Keratinocyte (primary cell): ENCODE data around the gene EYS. TPM values are rescaled to one million over a fixed set of nuclear protein-coding genes. Genes with fewer than 3 reads are reported as not detected.

Source experiments
- DNase-seq: peaks from one replicate; pipeline ENCODE4 v3.0.0-alpha.2; 2011; ENCODE audit warnings: low read depth, missing footprints, low spot score
- FAIRE-seq: peaks from 2 replicates; lab custom pipeline; 2011; peaks lifted over from hg19 to GRCh38; lab: Jason Lieb, UNC
- H2AFZ ChIP-seq: 2 replicates; pipeline ENCODE4 v1.6.0; 2012; ENCODE audit warnings: low read length, control low read depth, inconsistent platforms; ENCODE audit not compliant: control insufficient read depth
- H3K27ac ChIP-seq: 2 replicates; pipeline ENCODE4 v1.5.1; 2011; ENCODE audit warnings: low read length; ENCODE audit not compliant: control insufficient read depth, insufficient read depth
- H3K27me3 ChIP-seq: 3 replicates; pipeline ENCODE4 v1.6.0; 2011; ENCODE audit warnings: low read length; ENCODE audit not compliant: control insufficient read depth, insufficient read depth; ENCODE audit errors: extremely low read depth
- H3K36me3 ChIP-seq, 2 experiments: 2 replicates in 1 of 2; 3 replicates in 1 of 2; pipeline ENCODE4 v1.5.1; 2011; ENCODE audit warnings: low read length in 2 of 2, mild to moderate bottlenecking in 1 of 2; ENCODE audit not compliant: control insufficient read depth in 2 of 2, insufficient read depth in 2 of 2; ENCODE audit errors: extremely low read depth in 1 of 2
- H3K4me1 ChIP-seq: 3 replicates; pipeline ENCODE4 v1.5.1; 2011; ENCODE audit warnings: low read length; ENCODE audit not compliant: control insufficient read depth, insufficient read depth; ENCODE audit errors: extremely low read depth
- H3K4me2 ChIP-seq: 3 replicates; pipeline ENCODE4 v1.6.0; 2011; ENCODE audit warnings: low read depth, low read length; ENCODE audit not compliant: control insufficient read depth, insufficient read depth; ENCODE audit errors: extremely low read depth
- H3K4me3 ChIP-seq, 3 experiments: fragments of 200-600 bp in 1 of 3; sonication (generic) in 1 of 3; 2 replicates in 2 of 3; 3 replicates in 1 of 3; pipeline ENCODE4 v1.5.1; 2011 to 2016; ENCODE audit warnings: low read length in 3 of 3, mild to moderate bottlenecking in 3 of 3, control low read depth in 2 of 3, inconsistent platforms in 1 of 3, low read depth in 1 of 3, mixed read lengths in 1 of 3, mixed run types in 1 of 3, moderate library complexity in 1 of 3; ENCODE audit not compliant: control insufficient read depth in 2 of 3, insufficient read depth in 2 of 3; ENCODE audit errors: extremely low read depth in 1 of 3
- H3K79me2 ChIP-seq: 2 replicates; pipeline ENCODE4 v1.6.0; 2012; ENCODE audit warnings: low read length; ENCODE audit not compliant: control insufficient read depth, insufficient read depth
- H3K9ac ChIP-seq: 3 replicates; pipeline ENCODE4 v1.6.0; 2011; ENCODE audit warnings: low read length; ENCODE audit not compliant: control insufficient read depth, insufficient read depth; ENCODE audit errors: extremely low read depth
- H3K9me1 ChIP-seq: 3 replicates; pipeline ENCODE4 v1.6.0; 2011; ENCODE audit warnings: low read length; ENCODE audit not compliant: control insufficient read depth, insufficient read depth; ENCODE audit errors: extremely low read depth
- H3K9me3 ChIP-seq: 2 replicates; pipeline ENCODE4 v1.5.1; 2012; ENCODE audit warnings: low read depth, low read length; ENCODE audit not compliant: control insufficient read depth
- H4K20me1 ChIP-seq: 3 replicates; pipeline ENCODE4 v1.6.0; 2011; ENCODE audit warnings: low read length; ENCODE audit not compliant: control insufficient read depth, insufficient read depth; ENCODE audit errors: extremely low read depth
- EZH2 ChIP-seq: IDR thresholded peaks from one replicate; pipeline ENCODE4 v1.6.1; 2012; ENCODE audit warnings: inconsistent platforms, mild to moderate bottlenecking, low read length, moderate library complexity
- dilution Hi-C: fragments of 300-500 bp; cut with MboI; formaldehyde crosslinking; loops from one replicate; pipeline ENCODE4 v1.7.0; 2020; ENCODE audit warnings: low sequenced_read_pairs; ENCODE audit not compliant: extremely low pct_ligation_motif_present
- polyA plus RNA-seq, 5 experiments: library from polyadenylated mRNA; depleted of rRNA in 3 of 5; stranded (reverse) in 3 of 5; stranded (forward) in 1 of 5; unstranded in 1 of 5; fragments of >200 nt; gene quantifications; 1 replicate in 1 of 5; 2 replicates in 3 of 5; 3 replicates in 1 of 5; pipeline versions ENCODE4 v1.2.1 to v1.2.3, GENCODE V29; 2011 to 2012; ENCODE audit warnings: missing spikeins in 2 of 5, low read depth in 1 of 5, low replicate concordance in 1 of 5
- TF ChIP-seq, protein P1 (sequence below), 3 experiments: IDR thresholded peaks in 1 of 3; conservative IDR thresholded peaks in 1 of 3; optimal IDR thresholded peaks in 1 of 3; 2 replicates in 2 of 3; 3 replicates in 1 of 3; pipeline versions ENCODE3 to v1.5.1; 2011; ENCODE audit warnings: low read length in 3 of 3, mild to moderate bottlenecking in 3 of 3, moderate library complexity in 2 of 3, control low read depth in 1 of 3, inconsistent platforms in 1 of 3; ENCODE audit not compliant: insufficient read depth in 2 of 3; ENCODE audit errors: extremely low read depth in 1 of 3

EYS gene
- polyA plus RNA-seq, 1 donor (not counting 4 experiments of a cell fraction or from before 2014, with no cell fraction given) = 0.34 TPM

DNA sequence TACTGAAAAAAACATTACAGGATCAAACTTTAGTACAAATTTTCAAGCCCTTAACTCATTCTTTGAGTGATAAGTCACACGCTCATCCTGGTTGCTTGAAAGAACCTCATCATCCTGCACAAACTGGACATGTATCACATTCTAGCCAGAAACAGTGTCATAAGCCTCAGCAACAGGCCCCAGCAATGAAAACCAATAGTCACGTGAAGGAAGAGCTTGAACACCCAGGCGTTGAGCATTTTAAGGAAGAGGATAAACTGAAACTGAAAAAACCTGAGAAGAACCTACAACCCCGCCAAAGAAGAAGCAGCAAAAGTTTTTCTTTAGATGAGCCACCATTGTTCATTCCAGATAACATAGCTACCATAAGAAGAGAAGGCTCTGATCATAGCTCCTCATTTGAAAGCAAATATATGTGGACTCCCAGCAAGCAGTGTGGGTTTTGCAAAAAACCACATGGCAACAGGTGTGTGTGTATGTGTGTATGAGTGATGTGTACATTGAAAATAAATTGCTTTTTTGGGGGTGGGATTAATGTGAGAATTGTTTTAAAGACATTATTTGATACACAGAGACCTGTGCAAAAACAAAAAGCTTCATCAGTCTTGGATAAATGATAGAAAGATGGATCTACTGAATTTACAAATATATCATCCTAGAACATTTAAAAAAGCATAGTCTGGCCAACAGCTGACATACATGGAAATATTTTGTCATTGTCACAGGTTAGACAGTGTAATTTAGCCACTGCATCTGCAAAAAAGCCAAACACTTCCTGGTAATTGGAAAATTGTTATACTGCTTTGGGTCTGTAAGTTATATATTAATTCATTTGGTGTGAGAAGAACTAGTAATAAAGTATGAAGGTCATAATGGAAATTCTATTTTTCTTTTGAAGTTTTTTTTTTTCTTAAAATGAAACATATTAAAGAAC lies 2021.3 kb downstream of the EYS start:
- Histone ChIP-seq H2AFZ (no peak overlapping the region), H3K27me3 (no peaks in the 10 kb centered on the region), H3K9me1 (no peaks in the 10 kb centered on the region), H3K4me2 (no peak overlapping the region), H3K9ac (no peak overlapping the region), H3K27ac (no peak overlapping the region), H4K20me1 (no peaks in the 10 kb centered on the region), H3K9me3 (no peaks in the 10 kb centered on the region), H3K36me3 (peaks cover 0 to 3% of the 10 kb centered on the region in 2 experiments), H3K4me3 (no peak overlapping the region), H3K4me1 (no peaks in the 10 kb centered on the region), H3K79me2 (peaks cover 9% of the 10 kb centered on the region)
- TF ChIP-seq EZH2 = no peak
- TF ChIP-seq, protein P1, sequence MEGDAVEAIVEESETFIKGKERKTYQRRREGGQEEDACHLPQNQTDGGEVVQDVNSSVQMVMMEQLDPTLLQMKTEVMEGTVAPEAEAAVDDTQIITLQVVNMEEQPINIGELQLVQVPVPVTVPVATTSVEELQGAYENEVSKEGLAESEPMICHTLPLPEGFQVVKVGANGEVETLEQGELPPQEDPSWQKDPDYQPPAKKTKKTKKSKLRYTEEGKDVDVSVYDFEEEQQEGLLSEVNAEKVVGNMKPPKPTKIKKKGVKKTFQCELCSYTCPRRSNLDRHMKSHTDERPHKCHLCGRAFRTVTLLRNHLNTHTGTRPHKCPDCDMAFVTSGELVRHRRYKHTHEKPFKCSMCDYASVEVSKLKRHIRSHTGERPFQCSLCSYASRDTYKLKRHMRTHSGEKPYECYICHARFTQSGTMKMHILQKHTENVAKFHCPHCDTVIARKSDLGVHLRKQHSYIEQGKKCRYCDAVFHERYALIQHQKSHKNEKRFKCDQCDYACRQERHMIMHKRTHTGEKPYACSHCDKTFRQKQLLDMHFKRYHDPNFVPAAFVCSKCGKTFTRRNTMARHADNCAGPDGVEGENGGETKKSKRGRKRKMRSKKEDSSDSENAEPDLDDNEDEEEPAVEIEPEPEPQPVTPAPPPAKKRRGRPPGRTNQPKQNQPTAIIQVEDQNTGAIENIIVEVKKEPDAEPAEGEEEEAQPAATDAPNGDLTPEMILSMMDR (optimal IDR thresholded peaks at IDR 0.05 in 1 of 3, IDR thresholded peaks at IDR 0.05 in 1 of 3, conservative IDR thresholded peaks at IDR 0.05 in 1 of 3; ENCODE audit: extremely low read depth in 1 of 3, insufficient read depth in 2 of 3, low read length in 3 of 3) = no peak
- DNase-seq = no peak
- dilution Hi-C loops = no loop called here
- no peak for FAIRE-seq

DNA sequence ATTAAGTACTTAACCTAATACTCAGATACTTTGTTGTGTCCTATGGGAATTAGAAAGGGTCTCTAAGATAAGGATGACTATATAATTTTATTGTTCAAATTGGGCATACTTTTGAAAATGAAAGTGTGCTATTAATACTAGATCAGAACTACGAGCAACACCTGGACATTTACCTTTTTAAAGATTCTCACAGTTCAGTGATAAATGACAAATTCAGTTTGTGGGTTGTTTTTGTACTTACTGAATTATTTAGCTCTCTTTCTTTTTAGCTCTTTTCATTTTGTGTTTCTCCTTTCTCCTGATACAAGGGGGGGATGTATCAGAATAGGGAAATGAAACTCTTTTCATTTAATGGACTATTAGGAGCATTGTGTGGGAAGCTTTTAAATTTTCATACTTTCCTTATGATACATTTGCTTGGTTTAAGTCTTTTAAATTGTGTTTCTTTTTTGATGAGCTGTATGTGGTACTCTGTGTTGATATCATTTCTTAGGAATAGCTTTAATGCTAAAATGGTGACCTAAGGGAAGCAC lies 2023.9 kb downstream of the EYS start:
- no peak for DNase-seq
- TF ChIP-seq, protein P1 (optimal IDR thresholded peaks at IDR 0.05 in 1 of 3, IDR thresholded peaks at IDR 0.05 in 1 of 3, conservative IDR thresholded peaks at IDR 0.05 in 1 of 3; ENCODE audit: extremely low read depth in 1 of 3, insufficient read depth in 2 of 3, low read length in 3 of 3) = no peak
- TF ChIP-seq EZH2 = no peak

More for the DNA sequence above, 2023.9 kb downstream of the EYS start:
- no peak overlapping the region for H3K4me3 ChIP-seq
- peaks cover 0 to 3% of the 10 kb centered on the region in 2 experiments for H3K36me3 ChIP-seq
- no peak overlapping the region for H3K27ac ChIP-seq
- no peaks in the 10 kb centered on the region for H3K27me3 ChIP-seq
- dilution Hi-C loops = no loop called here
- no peaks in the 10 kb centered on the region for H4K20me1 ChIP-seq
- H2AFZ ChIP-seq = no peak overlapping the region
- H3K9ac ChIP-seq = no peak overlapping the region
- FAIRE-seq = no peak
- no peaks in the 10 kb centered on the region for H3K9me3 ChIP-seq
- no peaks in the 10 kb centered on the region for H3K4me1 ChIP-seq
- H3K9me1 ChIP-seq = no peaks in the 10 kb centered on the region
- H3K4me2 ChIP-seq = no peak overlapping the region
- peaks cover 18% of the 10 kb centered on the region for H3K79me2 ChIP-seq
